ENCODE measurements around the gene KRT26.

GRCh38 chr17:40821536-40821935 is 49.5 kb upstream of the KRT26 start:
- TF ChIP-seq CTCF (optimal IDR thresholded peaks at IDR 0.05 in 1 of 3, IDR thresholded peaks at IDR 0.05 in 1 of 3, conservative IDR thresholded peaks at IDR 0.05 in 1 of 3; ENCODE audit: extremely low read depth in 1 of 3, insufficient read depth in 2 of 3, low read length in 3 of 3) (no peak), EZH2 (IDR thresholded peaks at IDR 0.05; ENCODE audit: low read length) (no peak)

All from keratinocyte (primary cell).